HS-27A (cell line): ENCODE data around the gene HP1BP3.

ENCODE experiments used
- DNase-seq: peaks from one replicate; pipeline ENCODE4 v3.0.0-alpha.2; 2012; ENCODE audit warnings: low read depth, missing footprints

HP1BP3 gene

DNA sequence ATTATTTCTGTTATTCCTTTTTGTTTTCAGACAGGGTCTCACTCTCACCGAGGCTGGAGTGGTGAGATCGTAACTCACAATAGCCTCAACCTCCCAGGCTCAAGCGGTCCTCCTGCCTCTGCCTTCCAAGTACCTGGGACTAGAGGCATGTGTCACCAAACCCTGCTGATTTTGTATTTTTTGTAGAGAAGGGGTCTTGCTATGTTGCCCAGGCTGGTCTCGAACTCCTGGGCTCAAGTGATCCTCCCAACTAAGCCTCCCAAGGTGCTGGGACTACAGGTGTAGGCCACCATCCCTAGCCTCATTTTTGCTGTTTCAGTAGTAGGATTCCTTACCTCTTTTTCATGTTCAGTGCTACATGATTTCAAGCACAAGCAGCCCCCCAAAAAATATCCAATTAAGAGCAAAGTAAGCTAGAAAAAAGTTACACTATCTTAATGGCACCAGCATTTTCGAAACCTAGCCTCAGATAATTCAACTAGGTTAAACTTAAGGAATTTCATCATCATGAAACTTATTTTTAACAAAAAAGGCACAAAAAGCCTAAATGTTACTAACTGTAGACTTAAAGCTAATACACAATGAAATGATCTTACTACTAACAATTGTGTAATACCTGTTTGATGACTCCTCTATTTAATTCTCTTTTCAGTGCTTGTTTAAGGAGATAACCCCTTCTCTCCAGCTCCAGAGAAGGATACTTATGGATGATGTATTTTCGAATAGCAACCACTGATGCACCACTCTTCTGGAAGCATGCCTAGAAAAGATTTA, 16.6 kb downstream of the HP1BP3 start:
- no peak for DNase-seq

- no peak for DNase-seq
Observed at GRCh38 chr1:20767271-20767670, 19.8 kb downstream of the HP1BP3 start.

DNA sequence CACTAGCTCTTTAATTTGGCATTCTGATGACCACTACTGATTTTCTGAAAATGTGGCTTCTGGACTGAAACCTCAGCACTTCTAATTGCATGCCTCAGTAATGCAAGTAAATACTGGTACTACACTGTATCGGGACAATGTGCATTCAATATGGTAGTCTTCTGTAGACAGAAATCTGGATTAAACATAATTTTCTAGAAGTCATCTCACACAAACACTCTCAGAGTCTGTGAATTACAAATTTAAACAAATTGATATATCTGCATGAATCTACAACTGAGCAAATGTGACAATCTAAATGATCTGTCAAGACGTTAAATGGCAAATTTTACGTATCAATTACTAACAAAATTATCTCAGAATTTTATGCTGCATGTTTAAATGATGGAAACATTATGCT, 23.7 kb downstream of the HP1BP3 start:
- no peak for DNase-seq

- DNase-seq = no peak
Observed at GRCh38 chr1:20760322-20760721, 26.8 kb downstream of the HP1BP3 start.

GRCh38 chr1:20753589-20753988, 33.5 kb downstream of the HP1BP3 start:
- no peak for DNase-seq

- no peak for DNase-seq
Observed at GRCh38 chr1:20751462-20751990, 35.6 kb downstream of the HP1BP3 start.

DNA sequence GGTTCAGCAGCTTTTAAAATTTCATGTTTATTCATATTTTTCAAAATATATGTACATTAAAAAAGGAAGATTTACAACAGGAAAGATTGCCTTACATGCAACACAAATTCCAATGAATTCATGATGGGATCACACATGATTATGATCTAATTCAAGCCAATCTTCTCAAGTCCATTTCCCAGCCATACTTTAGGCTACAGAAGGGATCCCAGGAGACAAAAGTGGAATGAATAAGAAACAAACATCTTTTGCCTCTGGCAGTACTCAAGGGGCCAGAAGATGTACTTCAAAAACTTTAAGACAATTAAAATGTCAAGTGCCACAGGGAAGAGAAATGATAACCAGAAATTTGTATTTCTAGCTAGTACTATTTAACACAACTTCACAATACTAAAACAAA, 44.4 kb downstream of the HP1BP3 start:
- DNase-seq = no peak

GRCh38 chr1:20740781-20741180, 46.3 kb downstream of the HP1BP3 start:
- no peak for DNase-seq

DNA sequence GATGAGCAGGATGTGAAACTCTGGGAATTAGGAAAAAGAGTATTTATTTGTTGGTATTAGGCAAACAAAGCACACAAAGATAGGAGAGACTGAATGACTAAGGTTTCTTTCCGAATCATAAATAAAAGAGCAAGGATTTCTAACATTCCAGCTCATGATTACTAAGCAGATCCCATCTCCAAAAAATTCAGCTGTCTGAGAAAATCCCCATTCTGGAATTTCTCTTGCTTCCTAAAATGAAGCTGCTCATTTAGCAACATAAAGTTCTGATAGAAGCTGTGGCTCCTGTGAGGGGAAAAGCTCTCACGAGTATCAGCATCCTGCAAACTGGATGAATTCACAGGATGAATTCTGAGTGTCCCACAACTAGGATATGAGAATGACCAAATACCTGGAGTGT, 47.9 kb downstream of the HP1BP3 start:
- DNase-seq = peak; percentile 36

DNA sequence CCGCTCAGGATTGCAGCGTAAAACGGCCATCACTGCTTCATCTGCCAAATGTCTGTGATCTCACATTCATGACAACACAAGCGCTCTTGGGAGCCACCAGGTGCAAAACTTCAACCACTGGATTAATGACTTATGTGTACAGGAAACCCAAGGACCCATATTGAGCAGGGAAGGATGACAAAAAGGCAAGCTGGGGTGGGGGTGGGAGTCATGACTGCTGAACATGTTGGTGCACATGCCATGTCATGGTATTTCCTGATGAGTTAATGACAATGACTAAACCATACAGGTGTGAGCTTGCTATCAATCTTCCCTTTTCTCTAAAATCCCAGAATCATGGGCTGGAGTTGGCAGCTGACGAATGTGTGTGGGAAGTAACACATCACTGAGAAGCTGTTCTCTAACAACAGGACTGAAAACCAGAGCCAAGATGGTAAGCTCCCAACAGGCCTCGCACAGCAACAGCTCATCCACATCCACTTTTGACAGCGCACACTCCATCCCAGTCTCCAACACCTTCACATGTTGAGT, 51.5 kb downstream of the HP1BP3 start:
- DNase-seq = no peak

DNA sequence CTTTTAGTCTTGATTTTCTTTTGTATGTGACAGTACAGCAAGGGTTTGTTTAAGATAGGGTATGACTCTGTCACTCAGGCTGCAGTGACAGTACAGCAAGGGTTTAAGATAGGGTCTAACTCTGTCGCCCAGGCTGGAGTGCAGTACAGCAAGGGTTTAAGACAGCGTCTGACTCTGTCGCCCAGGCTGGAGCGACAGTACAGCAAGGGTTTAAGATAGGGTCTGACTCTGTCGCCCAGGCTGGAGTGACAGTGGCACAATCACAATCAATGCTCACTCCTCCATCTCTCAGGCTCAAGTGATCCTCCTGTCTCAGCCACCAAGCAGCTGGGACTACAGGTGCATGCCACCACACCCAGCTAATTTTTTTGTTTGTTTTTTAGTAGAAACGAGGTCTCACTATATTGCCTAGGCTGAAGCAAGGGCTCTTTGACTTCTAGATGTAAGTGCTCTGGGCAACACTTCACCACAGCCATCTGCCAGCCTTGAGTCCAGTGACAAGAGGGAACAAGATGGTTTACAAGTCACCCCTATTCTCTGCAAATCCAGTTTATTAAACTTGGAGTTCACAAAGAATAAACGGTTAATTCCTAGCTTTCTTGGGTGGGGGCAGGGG, 53.6 kb downstream of the HP1BP3 start:
- no peak for DNase-seq

DNA sequence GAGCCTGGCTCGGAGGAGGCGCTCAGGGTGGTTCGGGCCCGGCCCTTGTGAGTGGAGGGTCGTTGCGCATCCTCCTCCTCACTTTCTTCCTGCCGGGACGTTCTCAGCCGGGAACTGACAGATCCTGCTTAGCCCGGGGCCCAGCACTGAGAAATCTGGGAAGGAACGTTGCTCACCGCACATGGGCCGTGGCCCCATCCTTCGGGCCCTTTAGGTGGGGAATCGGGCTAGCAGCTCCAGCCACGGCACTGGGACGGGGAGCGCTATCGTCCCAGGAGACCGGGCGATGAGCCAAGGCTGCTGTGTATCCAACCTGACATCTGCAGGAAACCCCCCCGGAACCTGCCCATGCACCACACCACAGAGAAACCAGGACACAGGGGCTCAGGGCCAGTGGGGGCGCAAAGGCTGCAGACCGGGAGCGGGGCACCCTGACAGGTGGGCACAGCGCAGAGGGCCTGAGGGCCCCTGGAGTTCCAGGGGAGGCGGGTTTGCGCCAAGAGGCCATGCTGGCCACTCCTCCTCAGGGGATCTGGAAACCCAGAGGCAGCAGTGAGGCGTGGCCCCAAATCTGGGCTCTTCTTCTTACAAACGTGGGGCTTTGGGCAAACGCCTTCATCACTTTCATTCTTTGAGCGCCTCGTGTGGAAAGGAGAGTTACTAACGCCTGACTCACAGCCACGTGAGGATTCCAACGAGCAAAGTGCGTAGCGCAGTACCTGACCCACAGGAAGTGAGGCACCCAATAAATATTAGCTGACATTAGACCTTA, 54.3 kb downstream of the HP1BP3 start, which contains the start of gene SH2D5:
Gene SH2D5, minus strand, starts transcription at position 116 of the 772 bp plus-strand sequence. CDS start 4,659 bp downstream, outside the sequence.
- peak; percentile 99 for DNase-seq

- DNase-seq = peak; percentile 47
Observed at GRCh38 chr1:20732071-20732587, 55.0 kb downstream of the HP1BP3 start.

DNA sequence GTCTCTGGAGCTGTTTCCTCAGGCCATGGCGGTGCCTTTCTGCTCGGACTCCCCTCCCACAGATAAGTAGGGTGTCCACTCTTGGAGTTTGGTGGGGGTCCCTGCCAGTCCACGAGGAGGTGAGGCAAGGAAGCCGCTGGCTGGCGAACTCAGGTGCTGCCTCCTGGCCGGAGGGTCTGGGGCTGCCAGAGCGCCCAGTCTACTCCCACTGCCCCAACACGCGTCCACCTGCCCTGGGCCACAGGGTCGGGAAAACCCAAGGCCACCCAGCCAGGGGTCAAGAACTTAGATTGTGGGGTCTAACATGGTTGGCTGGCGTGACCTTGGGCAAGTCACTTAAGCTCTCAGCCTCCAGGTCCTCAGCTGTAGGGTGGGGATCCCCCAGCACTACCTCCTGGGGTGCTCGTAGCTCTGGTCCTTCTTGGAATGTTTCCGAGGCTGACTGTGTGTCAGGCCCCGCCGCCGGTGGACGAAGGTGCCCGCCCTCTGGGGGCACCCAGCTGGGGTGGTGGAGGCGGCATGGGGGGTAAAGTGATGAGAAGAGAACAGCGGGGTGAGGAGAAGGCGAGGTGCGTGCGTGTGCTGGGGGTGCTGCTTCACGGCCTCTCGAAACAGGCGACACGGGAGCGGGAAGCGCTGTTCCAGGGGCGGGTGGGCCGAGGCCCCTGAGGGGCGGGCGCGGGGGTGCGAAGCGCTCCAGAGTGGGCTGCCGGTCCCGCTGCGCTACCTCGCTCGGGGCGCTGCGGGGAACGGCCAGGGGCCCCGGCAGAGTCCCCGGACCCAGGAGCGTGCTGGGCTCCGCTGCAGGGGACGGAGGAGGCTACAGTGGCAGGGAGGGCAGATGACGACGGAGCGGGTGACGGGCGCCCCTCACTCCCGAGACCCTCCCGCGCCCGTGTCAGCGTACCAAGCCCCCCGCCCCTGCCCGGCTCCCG, 55.8 kb downstream of the HP1BP3 start:
- DNase-seq = no peak

- DNase-seq = no peak
Observed at GRCh38 chr1:20730690-20731056, 56.4 kb downstream of the HP1BP3 start.

DNA sequence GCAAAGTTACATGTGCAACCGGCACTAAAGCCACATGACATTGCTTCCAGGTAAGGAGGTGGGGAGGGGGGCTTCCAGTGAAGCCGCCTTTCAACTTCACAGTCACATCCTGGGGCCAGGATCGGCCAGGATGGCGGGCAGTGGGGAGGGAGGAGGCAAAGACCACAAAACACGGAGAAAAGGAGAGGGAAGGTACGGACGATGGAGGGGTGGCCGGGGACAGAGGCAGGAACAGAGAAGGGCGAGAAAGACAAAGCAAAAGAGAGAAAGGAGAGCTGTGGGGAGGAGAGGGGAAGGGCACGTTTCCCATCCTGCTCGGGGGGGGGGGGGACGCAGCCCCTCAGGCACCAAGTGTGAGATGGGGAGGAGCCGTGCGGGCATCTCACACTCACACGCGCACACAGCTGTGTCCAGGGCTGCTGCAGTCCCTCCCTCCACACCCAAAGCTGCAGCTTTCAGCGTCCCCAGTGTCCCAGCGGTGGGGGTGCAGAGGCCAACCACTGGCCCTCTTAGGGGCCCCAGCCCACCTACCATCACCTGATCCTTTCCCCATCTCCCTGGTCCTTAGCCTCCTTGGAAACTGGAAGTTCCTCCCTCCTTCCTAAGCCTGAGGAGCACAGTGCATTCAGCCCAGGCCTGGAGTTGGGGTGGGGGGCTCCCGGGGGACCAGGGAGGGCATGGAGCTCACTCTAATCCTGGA, 57.0 kb downstream of the HP1BP3 start:
- no peak for DNase-seq

DNA sequence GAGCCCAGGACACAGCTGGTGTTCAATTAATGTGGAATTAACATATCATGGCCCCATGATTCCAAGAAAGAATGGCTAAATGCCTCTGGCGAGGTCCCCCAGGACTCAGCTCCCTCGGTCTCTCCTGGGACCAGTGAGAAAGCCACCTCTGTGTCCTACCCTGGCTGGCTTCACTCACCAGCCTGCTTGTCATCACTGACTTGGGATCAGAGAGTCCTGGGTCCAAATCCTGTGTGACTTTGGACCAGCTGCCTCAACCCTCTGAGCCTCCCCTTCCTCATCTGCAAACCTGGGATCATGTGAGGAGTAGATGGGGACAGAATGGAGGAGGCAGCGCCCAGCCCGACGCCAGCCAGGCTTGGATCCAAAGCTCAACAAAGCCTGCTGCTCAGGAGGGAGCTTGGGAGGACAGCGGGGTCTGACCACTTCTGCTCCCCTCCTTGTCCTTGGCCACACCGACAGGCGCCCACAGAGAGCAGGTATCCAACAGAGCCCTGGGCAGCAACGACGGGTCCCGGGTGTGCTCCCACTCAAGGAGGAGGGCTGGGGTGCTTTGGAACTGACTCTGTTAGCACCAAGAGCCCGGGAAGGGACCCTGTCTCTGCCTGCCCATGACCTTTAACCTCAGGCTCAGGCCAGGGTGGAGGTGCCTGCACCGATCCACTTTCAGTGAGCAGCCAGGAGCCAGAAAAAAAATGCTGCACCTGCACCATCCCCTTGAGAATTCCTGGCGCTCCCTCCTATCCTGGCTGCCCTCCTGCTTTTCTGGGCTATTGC, 57.8 kb downstream of the HP1BP3 start:
- DNase-seq = no peak

DNA sequence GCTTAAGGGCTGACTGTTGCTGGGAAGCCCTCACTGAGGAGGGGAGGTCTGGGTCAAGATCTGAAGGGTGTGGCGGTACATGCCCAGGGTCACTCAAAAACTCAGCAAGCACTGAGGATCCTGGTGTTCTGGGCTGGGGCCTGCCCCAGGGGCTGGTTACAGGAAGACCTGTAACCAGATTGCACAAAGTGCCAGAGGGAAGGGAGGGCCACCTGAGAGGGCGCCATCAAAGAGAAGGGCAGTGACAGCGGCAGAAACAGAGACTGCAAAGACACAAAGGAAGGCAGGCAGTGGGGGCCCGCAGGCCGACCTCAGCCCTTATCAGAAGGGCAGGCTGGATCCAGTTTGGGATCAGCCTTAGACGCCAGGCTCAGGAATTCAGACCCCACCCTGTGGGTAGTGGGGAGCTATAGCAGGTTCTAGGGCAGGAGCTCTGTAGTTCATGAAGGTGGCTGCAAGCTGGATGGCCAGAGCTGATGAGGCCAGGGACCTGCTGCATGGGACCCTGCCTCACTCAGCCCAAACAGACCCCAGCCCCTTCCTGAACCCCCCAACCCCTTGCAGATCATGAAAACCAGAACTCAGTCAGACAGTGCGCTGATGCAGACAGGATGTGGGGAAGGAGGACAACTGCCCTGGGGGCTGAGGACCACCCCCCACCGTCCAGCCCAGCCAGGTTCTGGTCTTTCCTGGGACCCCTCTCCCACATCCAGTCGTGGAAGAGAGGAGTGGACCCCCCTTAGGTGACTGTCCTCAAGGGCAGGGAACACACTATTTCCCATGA, 58.5 kb downstream of the HP1BP3 start:
- no peak for DNase-seq
